ENCODE results near the gene GLCE. TPM values are rescaled to one million over a fixed set of nuclear protein-coding genes. Genes with fewer than 3 reads are reported as not detected.

The GLCE gene
- total RNA-seq, 1 experiment from 2014 or later: 12.5 TPM

DNA sequence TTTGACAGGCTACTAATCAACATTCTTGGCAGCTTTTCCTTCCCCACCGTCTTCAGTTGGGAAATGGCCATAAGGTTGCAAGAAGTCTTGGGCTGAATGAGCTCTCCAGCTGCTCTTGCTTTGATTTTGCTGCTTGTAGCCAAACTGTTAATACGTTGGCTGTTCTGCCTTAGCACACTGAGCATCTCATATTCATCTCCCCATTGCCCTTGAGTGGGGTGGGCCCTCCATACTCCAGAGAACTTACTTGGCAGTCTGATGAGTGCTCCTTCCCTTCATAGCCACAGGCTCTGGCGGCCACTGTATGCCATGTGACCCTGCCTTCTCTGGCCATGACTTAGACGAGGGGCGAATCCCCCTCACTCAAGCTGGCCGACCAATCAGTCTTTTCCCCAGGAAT, 112.5 kb downstream of the GLCE start:
- DNase-seq (ENCODE audit: low spot score): no peak
- TF ChIP-seq ATF1 (CRISPR knock-in tag; IDR thresholded peaks at IDR 0.05): no peak
- no peak for TF ChIP-seq TEAD4 (CRISPR knock-in tag; IDR thresholded peaks at IDR 0.05)
- no peak for TF ChIP-seq CREM (CRISPR knock-in tag; IDR thresholded peaks at IDR 0.05)
- no peak for TF ChIP-seq NR1H2 (CRISPR knock-in tag; IDR thresholded peaks at IDR 0.05)
- TF ChIP-seq, protein P1, sequence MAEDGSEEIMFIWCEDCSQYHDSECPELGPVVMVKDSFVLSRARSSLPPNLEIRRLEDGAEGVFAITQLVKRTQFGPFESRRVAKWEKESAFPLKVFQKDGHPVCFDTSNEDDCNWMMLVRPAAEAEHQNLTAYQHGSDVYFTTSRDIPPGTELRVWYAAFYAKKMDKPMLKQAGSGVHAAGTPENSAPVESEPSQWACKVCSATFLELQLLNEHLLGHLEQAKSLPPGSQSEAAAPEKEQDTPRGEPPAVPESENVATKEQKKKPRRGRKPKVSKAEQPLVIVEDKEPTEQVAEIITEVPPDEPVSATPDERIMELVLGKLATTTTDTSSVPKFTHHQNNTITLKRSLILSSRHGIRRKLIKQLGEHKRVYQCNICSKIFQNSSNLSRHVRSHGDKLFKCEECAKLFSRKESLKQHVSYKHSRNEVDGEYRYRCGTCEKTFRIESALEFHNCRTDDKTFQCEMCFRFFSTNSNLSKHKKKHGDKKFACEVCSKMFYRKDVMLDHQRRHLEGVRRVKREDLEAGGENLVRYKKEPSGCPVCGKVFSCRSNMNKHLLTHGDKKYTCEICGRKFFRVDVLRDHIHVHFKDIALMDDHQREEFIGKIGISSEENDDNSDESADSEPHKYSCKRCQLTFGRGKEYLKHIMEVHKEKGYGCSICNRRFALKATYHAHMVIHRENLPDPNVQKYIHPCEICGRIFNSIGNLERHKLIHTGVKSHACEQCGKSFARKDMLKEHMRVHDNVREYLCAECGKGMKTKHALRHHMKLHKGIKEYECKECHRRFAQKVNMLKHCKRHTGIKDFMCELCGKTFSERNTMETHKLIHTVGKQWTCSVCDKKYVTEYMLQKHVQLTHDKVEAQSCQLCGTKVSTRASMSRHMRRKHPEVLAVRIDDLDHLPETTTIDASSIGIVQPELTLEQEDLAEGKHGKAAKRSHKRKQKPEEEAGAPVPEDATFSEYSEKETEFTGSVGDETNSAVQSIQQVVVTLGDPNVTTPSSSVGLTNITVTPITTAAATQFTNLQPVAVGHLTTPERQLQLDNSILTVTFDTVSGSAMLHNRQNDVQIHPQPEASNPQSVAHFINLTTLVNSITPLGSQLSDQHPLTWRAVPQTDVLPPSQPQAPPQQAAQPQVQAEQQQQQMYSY (CRISPR knock-in tag; IDR thresholded peaks at IDR 0.05): no peak
- TF ChIP-seq, protein P2, sequence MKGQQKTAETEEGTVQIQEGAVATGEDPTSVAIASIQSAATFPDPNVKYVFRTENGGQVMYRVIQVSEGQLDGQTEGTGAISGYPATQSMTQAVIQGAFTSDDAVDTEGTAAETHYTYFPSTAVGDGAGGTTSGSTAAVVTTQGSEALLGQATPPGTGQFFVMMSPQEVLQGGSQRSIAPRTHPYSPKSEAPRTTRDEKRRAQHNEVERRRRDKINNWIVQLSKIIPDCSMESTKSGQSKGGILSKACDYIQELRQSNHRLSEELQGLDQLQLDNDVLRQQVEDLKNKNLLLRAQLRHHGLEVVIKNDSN (CRISPR knock-in tag; IDR thresholded peaks at IDR 0.05): no peak
- TF ChIP-seq TP53 (CRISPR knock-in tag; IDR thresholded peaks at IDR 0.05): no peak
- TF ChIP-seq FOXP1 (CRISPR knock-in tag; IDR thresholded peaks at IDR 0.05; ENCODE audit: borderline replicate concordance): no peak
- TF ChIP-seq, protein P3, sequence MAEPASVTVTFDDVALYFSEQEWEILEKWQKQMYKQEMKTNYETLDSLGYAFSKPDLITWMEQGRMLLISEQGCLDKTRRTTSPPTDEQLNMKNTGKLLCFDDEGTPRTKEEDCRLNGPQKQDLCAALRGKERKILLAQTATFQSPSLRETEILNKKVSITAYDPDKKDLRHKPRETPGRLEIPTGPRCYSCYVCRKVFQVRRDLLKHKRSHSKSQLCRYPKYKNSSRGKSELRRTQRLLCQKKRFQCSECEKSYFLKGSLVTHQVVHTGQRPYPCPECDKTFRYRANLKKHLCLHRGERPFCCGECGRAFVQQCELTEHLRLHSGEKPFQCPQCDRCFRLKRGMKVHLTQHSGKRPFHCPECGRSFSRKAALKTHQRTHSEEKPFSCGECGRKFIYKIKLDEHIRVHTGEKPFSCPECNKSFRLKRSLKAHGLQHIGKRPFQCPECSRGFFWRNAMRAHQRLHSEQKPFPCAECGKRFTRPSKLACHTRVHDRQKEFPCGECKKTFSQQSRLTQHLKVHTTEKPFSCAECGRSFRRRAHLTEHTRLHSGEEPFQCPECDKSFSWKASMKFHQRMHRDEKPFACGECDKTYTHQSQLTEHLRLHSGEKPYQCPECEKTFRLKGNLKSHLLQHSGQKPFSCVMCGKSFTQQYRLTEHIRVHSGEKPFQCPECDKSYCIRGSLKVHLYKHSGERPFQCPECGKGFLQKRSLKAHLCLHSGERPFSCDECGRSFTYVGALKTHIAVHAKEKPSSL (CRISPR knock-in tag; conservative IDR thresholded peaks at IDR 0.05): no peak
- TF ChIP-seq, protein P4, sequence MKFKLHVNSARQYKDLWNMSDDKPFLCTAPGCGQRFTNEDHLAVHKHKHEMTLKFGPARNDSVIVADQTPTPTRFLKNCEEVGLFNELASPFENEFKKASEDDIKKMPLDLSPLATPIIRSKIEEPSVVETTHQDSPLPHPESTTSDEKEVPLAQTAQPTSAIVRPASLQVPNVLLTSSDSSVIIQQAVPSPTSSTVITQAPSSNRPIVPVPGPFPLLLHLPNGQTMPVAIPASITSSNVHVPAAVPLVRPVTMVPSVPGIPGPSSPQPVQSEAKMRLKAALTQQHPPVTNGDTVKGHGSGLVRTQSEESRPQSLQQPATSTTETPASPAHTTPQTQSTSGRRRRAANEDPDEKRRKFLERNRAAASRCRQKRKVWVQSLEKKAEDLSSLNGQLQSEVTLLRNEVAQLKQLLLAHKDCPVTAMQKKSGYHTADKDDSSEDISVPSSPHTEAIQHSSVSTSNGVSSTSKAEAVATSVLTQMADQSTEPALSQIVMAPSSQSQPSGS (CRISPR knock-in tag; IDR thresholded peaks at IDR 0.05; ENCODE audit: borderline replicate concordance, low read depth): no peak
- no peak for TF ChIP-seq PRRX2 (CRISPR knock-in tag; IDR thresholded peaks at IDR 0.05)
- no peak for TF ChIP-seq GABPB1 (CRISPR knock-in tag; IDR thresholded peaks at IDR 0.05)
- TF ChIP-seq RELA (CRISPR knock-in tag; IDR thresholded peaks at IDR 0.05; ENCODE audit: borderline replicate concordance): no peak
- TF ChIP-seq, protein P5, sequence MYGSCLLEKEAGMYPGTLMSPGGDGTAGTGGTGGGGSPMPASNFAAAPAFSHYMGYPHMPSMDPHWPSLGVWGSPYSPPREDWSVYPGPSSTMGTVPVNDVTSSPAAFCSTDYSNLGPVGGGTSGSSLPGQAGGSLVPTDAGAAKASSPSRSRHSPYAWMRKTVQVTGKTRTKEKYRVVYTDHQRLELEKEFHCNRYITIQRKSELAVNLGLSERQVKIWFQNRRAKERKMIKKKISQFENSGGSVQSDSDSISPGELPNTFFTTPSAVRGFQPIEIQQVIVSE (CRISPR knock-in tag; IDR thresholded peaks at IDR 0.05; ENCODE audit: borderline replicate concordance): no peak
- no peak for TF ChIP-seq ZNF232 (CRISPR knock-in tag; IDR thresholded peaks at IDR 0.05)
- TF ChIP-seq, protein P6, sequence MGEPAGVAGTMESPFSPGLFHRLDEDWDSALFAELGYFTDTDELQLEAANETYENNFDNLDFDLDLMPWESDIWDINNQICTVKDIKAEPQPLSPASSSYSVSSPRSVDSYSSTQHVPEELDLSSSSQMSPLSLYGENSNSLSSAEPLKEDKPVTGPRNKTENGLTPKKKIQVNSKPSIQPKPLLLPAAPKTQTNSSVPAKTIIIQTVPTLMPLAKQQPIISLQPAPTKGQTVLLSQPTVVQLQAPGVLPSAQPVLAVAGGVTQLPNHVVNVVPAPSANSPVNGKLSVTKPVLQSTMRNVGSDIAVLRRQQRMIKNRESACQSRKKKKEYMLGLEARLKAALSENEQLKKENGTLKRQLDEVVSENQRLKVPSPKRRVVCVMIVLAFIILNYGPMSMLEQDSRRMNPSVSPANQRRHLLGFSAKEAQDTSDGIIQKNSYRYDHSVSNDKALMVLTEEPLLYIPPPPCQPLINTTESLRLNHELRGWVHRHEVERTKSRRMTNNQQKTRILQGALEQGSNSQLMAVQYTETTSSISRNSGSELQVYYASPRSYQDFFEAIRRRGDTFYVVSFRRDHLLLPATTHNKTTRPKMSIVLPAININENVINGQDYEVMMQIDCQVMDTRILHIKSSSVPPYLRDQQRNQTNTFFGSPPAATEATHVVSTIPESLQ (CRISPR knock-in tag; IDR thresholded peaks at IDR 0.05): no peak
- TF ChIP-seq ZNF416 (CRISPR knock-in tag; IDR thresholded peaks at IDR 0.05): no peak
- TF ChIP-seq, protein P7, sequence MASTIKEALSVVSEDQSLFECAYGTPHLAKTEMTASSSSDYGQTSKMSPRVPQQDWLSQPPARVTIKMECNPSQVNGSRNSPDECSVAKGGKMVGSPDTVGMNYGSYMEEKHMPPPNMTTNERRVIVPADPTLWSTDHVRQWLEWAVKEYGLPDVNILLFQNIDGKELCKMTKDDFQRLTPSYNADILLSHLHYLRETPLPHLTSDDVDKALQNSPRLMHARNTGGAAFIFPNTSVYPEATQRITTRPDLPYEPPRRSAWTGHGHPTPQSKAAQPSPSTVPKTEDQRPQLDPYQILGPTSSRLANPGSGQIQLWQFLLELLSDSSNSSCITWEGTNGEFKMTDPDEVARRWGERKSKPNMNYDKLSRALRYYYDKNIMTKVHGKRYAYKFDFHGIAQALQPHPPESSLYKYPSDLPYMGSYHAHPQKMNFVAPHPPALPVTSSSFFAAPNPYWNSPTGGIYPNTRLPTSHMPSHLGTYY (CRISPR knock-in tag; IDR thresholded peaks at IDR 0.05): no peak
- TF ChIP-seq, protein P8, sequence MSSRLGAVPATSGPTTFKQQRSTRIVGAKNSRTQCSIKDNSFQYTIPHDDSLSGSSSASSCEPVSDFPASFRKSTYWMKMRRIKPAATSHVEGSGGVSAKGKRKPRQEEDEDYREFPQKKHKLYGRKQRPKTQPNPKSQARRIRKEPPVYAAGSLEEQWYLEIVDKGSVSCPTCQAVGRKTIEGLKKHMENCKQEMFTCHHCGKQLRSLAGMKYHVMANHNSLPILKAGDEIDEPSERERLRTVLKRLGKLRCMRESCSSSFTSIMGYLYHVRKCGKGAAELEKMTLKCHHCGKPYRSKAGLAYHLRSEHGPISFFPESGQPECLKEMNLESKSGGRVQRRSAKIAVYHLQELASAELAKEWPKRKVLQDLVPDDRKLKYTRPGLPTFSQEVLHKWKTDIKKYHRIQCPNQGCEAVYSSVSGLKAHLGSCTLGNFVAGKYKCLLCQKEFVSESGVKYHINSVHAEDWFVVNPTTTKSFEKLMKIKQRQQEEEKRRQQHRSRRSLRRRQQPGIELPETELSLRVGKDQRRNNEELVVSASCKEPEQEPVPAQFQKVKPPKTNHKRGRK (CRISPR knock-in tag; IDR thresholded peaks at IDR 0.05; ENCODE audit: borderline replicate concordance): no peak
- TF ChIP-seq ZNF263 (CRISPR knock-in tag; IDR thresholded peaks at IDR 0.05; ENCODE audit: low read depth): no peak
- Mint-ChIP-seq H3K4me1 (peaks cover 39% of the 10 kb centered on the region), H3K36me3 (no peaks in the 10 kb centered on the region), H3K27me3 (ENCODE audit: low read depth) (no peaks in the 10 kb centered on the region), H3K27ac (no peak overlapping the region), H3K9me3 (no peaks in the 10 kb centered on the region), H3K4me3 (no peak overlapping the region)
- no peak for ATAC-seq
- ChIA-PET CTCF (interaction anchor here (0.6 kb wide), 3 partner anchors 12 to 242 kb away, joined by 3 read pairs; no protein-coding TSS in a partner anchor), POLR2A (no interaction called here)

Data from WTC11 (cell line).